Measurements from ENCODE around the gene ARNT2.

The ARNT2 gene

DNA sequence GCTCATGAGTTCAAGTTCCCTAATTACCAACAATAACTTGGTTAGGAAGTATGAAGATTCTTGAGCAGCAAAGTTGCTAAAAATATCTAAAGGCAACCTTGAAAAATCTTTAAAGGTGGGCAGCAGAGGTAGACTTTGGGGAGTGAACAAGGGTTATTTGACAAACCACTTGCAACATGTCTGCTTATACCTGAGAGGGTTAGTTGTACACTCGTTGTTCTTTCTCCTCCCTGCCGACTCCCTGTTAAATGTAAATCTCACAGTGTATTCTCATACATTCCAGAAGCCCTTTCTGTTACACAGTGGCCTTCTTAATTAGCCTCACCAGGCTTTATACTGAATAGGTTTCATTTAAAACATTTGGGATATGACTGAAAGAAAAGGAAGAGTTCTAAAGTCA lies 121.7 kb downstream of the ARNT2 start:
- no peak for DNase-seq

GRCh38 chr15:80526556-80527340 lies 122.6 kb downstream of the ARNT2 start:
- no peak for DNase-seq

- no peak for DNase-seq
These were observed 123.2 kb downstream of the ARNT2 start for GRCh38 chr15:80527406-80527805.

DNA sequence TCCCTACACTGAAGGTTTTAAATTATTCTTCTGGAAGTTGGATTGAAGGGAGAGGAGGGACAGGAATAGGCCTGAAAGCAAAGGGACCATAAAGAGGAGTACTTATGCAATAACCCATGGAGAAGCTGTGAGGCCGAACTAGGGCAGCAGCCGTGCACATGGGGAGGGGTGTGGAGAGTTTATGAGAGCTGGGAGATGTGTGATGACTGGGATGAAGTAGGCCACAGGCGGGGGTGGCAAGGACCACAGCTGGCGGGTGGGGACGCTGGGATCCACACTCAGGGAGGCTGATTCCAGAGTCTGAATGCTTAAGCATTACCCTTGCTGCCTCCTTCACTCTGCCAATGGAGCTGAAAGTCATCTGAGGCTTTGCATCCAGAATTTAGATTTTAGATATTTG lies 123.8 kb downstream of the ARNT2 start:
- DNase-seq: no peak

GRCh38 chr15:80530737-80531365 lies 126.7 kb downstream of the ARNT2 start:
- DNase-seq: no peak

GRCh38 chr15:80531388-80531787 lies 127.2 kb downstream of the ARNT2 start:
- DNase-seq: no peak

DNA sequence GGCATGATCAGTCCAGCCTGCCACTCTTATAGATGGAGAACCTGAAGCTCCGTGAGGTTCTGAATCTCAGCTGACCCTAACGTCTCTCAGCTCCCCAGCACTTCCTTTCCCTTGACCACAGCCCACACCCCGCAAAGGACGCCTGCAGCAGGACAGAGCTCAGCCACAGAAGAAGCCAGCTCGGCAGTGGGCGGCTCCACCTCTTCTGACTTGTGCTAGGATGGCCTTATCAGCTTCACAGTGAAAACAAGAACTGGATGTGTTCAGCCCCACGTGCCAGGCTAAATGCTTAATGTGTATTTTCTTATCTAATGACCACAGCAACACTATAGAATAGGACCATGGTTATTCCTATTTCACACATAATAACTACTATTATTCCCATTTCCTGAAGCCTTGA lies 127.6 kb downstream of the ARNT2 start:
- no peak for DNase-seq

DNA sequence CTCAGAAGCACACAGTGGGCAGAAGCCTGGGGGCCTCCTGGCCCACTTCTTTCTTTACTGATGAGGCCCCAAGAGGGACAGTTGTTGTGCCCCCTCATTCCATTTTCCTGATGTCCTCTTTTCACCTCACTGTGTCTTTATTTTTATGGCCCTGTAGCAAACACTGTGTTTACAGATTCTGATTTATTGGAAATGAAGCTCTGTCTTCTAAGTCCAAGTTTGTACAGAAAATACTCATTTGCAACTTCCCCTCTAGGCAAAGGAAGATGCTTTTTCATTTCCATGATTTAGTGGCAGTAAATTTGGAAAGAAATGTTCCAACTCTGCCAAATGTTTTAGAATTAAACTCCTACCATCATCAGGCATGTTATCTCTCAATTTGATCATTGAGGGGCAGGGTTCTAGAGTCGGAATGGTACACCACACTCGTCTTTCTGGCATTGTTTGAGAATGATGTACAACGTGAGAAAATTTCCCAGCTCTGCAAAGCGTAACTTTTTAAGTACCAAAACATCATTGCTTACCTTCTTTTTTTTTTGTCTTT lies 129.7 kb downstream of the ARNT2 start:
- DNase-seq: no peak

- DNase-seq: no peak
These were observed 132.0 kb downstream of the ARNT2 start for GRCh38 chr15:80536231-80536630.

GRCh38 chr15:80536716-80537115 lies 132.5 kb downstream of the ARNT2 start:
- no peak for DNase-seq

GRCh38 chr15:80545078-80545477 lies 140.9 kb downstream of the ARNT2 start:
- no peak for DNase-seq

DNA sequence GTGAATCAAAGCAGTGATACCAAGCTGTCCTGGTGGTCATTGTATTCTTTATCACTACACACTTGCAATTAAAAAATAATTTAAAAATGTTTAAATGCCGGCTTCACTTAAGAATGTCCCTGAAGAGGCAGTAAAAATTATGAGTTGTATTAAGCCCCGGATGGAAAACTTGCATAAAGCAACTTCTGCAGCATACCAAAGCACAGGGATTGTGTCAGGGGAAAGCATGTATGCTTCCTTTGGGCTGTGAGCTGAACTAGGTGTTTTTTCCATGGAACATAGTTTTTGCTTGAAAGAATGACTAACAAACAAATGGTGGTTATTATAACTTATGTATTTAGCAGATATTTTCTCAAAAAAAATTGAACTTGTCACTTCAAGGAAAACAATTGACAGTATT lies 143.1 kb downstream of the ARNT2 start:
- DNase-seq: no peak

- no peak for DNase-seq
These were observed 145.0 kb downstream of the ARNT2 start for GRCh38 chr15:80549191-80549590.

DNA sequence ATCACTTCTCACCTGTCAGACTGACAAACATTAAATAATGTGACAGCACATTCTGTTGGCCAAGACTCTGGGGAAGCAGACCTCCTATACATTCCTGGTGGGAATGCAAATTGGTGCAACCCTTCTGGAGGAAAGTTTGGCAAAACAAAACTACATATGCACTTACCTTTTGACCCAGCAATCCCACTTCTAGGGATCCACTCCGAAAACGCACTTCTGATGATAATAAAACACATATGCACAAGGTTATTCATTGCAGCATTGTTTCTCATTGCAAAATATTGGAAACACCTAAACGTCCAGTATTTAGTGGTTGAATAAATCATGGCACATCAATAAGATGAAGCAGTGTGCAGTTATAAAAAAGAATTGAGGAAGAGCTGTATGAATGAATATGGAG lies 145.5 kb downstream of the ARNT2 start:
- no peak for DNase-seq

GRCh38 chr15:80550219-80550907 lies 146.2 kb downstream of the ARNT2 start:
- peak; percentile 2 for DNase-seq

DNA sequence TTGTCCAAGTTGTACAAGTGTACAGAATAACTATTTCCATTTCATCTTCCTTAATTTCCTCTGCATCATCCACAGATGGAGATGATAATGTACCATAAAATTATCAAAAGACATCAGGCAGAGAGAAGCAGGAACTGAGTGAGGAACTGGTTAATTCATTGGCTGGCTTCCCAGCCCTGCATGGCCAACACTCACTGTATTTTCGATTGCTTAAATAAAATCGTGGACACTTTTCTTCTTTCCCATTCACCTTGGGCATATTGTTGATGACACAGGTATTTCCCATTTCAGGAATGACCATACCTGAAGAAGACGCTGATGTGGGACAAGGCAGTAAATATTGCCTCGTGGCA lies 146.7 kb downstream of the ARNT2 start:
- no peak for DNase-seq

DNA sequence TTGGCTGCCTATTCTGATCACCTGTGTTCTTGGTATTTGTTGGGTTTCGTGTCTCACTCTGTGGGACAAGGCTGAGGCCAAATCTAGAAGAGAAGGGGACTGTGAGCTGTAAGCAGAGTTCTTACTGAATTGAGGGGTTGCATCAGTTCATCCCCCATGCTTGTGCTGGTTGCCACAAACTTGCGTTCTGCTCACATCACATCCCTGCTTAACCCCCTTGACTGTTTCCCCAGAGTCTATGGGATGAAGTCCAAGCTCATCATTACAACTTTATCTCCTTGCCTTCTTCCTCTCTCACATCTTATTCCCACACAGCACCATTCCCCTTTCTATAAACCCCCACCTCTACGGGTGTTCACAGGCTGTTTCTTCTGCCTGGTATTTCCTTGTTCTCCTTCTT lies 147.2 kb downstream of the ARNT2 start:
- DNase-seq: no peak

- no peak for DNase-seq
These were observed 150.4 kb downstream of the ARNT2 start for GRCh38 chr15:80554560-80554959.

- no peak for DNase-seq
These were observed 152.6 kb downstream of the ARNT2 start for GRCh38 chr15:80556694-80557367.

- no peak for DNase-seq
These were observed 153.5 kb downstream of the ARNT2 start for GRCh38 chr15:80557441-80558234.

- DNase-seq: no peak
These were observed 154.6 kb downstream of the ARNT2 start for GRCh38 chr15:80558631-80559319.

GRCh38 chr15:80559320-80559693 lies 155.1 kb downstream of the ARNT2 start:
- no peak for DNase-seq

All from activated CD4-positive, alpha-beta T cell treated with anti-CD3 and anti-CD28 coated beads, Interleukin-10, Interleukin-2, amounts not matched to agents 100 ng/mL and 50 ng/mL, durations not matched to agents 16 hours and 8 hours (primary cell).